ENCODE measurements around the gene RASGRF1. TPM values are rescaled to one million over a fixed set of nuclear protein-coding genes. Genes with fewer than 3 reads are reported as not detected.
"Not testable (repeated sequence)": the region's sequence is repeated elsewhere in the genome, so short reads cannot be mapped to it uniquely, and the experiment has no call there.

Gene RASGRF1
- total RNA-seq, 1 donor from 2014 or later, result not detected

DNA sequence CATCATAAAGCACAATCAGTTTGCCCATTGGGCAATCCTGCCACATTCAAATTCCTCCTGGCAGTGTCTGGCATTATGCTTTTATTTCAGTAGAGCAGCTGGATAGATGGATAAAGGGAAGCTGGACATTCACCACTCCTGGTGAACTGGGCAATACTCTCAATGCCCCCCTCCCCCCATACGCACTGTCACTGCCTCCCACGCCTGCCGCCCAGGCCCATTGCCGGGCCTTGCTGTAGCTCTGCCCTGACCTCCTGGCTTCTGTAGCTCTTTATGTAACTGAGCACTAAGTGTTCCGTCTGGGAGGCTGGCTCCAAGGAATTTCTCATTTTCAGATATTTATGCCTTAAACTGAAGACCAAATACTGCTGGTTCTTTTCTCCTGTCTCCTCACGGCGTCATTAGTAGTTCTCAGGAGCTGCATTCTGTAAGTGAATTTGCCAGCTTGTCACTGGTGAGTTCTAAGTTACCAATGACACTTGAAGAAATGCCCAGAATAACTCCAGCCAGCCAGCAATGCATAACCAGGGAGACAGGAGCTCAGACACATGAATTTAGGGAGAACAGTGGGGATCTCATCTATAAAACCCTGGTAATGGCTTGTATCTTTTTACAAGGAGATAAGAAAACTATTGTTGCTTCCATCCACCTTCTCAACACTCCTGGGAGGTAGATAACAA, 25.5 kb upstream of the RASGRF1 start:
- H3K9me3 Mint-ChIP-seq (ENCODE audit: unreplicated experiment), result no peaks in the 10 kb centered on the region
- H3K4me3 Mint-ChIP-seq (ENCODE audit: unreplicated experiment), result no peak overlapping the region
- peaks cover 9% of the 10 kb centered on the region for H3K27me3 Mint-ChIP-seq (ENCODE audit: unreplicated experiment)
- no peak for DNase-seq (ENCODE audit: low spot score)
- H3K4me1 Mint-ChIP-seq (ENCODE audit: unreplicated experiment), result no peaks in the 10 kb centered on the region
- no peak for TF ChIP-seq CTCF (IDR thresholded peaks at IDR 0.05; ENCODE audit: unreplicated experiment)
- no peaks in the 10 kb centered on the region for H3K36me3 Mint-ChIP-seq (ENCODE audit: low read depth, unreplicated experiment)
- no peak overlapping the region for H3K27ac Mint-ChIP-seq (ENCODE audit: unreplicated experiment)

- TF ChIP-seq CTCF (IDR thresholded peaks at IDR 0.05; ENCODE audit: unreplicated experiment), result no peak
- H3K9me3 Mint-ChIP-seq (ENCODE audit: unreplicated experiment), result no peaks in the 10 kb centered on the region
- DNase-seq (ENCODE audit: low spot score), result no peak
- peaks cover 9% of the 10 kb centered on the region for H3K27me3 Mint-ChIP-seq (ENCODE audit: unreplicated experiment)
- no peaks in the 10 kb centered on the region for H3K4me1 Mint-ChIP-seq (ENCODE audit: unreplicated experiment)
- no peak overlapping the region for H3K27ac Mint-ChIP-seq (ENCODE audit: unreplicated experiment)
- H3K36me3 Mint-ChIP-seq (ENCODE audit: low read depth, unreplicated experiment), result no peaks in the 10 kb centered on the region
- H3K4me3 Mint-ChIP-seq (ENCODE audit: unreplicated experiment), result no peak overlapping the region
Measured at GRCh38 chr15:79113831-79114230, 23.3 kb upstream of the RASGRF1 start.

GRCh38 chr15:79111404-79111803, 20.8 kb upstream of the RASGRF1 start:
- H3K4me1 Mint-ChIP-seq (ENCODE audit: unreplicated experiment); H3K27ac Mint-ChIP-seq (ENCODE audit: unreplicated experiment); H3K27me3 Mint-ChIP-seq (ENCODE audit: unreplicated experiment); H3K9me3 Mint-ChIP-seq (ENCODE audit: unreplicated experiment); H3K4me3 Mint-ChIP-seq (ENCODE audit: unreplicated experiment); DNase-seq (ENCODE audit: low spot score); H3K36me3 Mint-ChIP-seq (ENCODE audit: low read depth, unreplicated experiment): not testable (repeated sequence)

- Mint-ChIP-seq H3K36me3 (ENCODE audit: low read depth, unreplicated experiment) (peaks cover 3% of the 10 kb centered on the region), H3K9me3 (ENCODE audit: unreplicated experiment) (no peaks in the 10 kb centered on the region), H3K4me3 (ENCODE audit: unreplicated experiment) (no peak overlapping the region), H3K4me1 (ENCODE audit: unreplicated experiment) (no peaks in the 10 kb centered on the region), H3K27ac (ENCODE audit: unreplicated experiment) (no peak overlapping the region), H3K27me3 (ENCODE audit: unreplicated experiment) (peaks cover 2% of the 10 kb centered on the region)
- no peak for TF ChIP-seq CTCF (IDR thresholded peaks at IDR 0.05; ENCODE audit: unreplicated experiment)
- DNase-seq (ENCODE audit: low spot score), result no peak
Measured at GRCh38 chr15:79105141-79105540, 14.6 kb upstream of the RASGRF1 start.

DNA sequence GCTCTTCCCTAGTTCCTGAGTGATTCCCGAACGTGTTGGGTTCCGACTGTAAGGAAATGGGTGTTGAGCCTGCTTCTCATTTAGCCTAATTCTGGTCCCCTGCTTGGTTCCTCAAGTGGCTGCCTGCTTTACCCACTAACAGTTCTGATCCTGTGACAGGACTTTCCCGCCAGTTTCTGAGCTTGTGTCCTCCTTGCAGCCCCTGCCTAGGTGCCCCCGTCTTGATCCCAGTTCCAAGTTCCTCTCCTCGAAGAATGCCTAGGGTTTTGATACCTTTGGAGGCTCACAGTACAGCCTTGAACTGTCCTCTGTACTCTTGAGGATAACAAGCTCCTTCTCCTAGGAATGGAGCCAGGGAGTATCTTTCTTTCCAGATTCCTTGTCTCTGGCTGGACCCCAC, 12.0 kb upstream of the RASGRF1 start:
- no peak for DNase-seq (ENCODE audit: low spot score)
- Mint-ChIP-seq H3K4me3 (ENCODE audit: unreplicated experiment) (no peak overlapping the region), H3K27ac (ENCODE audit: unreplicated experiment) (no peak overlapping the region), H3K9me3 (ENCODE audit: unreplicated experiment) (no peaks in the 10 kb centered on the region), H3K27me3 (ENCODE audit: unreplicated experiment) (peaks cover 2% of the 10 kb centered on the region), H3K36me3 (ENCODE audit: low read depth, unreplicated experiment) (peaks cover 3% of the 10 kb centered on the region), H3K4me1 (ENCODE audit: unreplicated experiment) (no peaks in the 10 kb centered on the region)
- no peak for TF ChIP-seq CTCF (IDR thresholded peaks at IDR 0.05; ENCODE audit: unreplicated experiment)
